Measurements from ENCODE around the gene RBM10. TPM values are rescaled to one million over a fixed set of nuclear protein-coding genes. Genes with fewer than 3 reads are reported as not detected.
"Not testable (repeated sequence)": the region's sequence is repeated elsewhere in the genome, so short reads cannot be mapped to it uniquely, and the experiment has no call there.

RBM10 gene, protein sequence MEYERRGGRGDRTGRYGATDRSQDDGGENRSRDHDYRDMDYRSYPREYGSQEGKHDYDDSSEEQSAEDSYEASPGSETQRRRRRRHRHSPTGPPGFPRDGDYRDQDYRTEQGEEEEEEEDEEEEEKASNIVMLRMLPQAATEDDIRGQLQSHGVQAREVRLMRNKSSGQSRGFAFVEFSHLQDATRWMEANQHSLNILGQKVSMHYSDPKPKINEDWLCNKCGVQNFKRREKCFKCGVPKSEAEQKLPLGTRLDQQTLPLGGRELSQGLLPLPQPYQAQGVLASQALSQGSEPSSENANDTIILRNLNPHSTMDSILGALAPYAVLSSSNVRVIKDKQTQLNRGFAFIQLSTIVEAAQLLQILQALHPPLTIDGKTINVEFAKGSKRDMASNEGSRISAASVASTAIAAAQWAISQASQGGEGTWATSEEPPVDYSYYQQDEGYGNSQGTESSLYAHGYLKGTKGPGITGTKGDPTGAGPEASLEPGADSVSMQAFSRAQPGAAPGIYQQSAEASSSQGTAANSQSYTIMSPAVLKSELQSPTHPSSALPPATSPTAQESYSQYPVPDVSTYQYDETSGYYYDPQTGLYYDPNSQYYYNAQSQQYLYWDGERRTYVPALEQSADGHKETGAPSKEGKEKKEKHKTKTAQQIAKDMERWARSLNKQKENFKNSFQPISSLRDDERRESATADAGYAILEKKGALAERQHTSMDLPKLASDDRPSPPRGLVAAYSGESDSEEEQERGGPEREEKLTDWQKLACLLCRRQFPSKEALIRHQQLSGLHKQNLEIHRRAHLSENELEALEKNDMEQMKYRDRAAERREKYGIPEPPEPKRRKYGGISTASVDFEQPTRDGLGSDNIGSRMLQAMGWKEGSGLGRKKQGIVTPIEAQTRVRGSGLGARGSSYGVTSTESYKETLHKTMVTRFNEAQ
- 10 to 100 TPM; 59.6 to 62.2 TPM for total RNA-seq

DNA sequence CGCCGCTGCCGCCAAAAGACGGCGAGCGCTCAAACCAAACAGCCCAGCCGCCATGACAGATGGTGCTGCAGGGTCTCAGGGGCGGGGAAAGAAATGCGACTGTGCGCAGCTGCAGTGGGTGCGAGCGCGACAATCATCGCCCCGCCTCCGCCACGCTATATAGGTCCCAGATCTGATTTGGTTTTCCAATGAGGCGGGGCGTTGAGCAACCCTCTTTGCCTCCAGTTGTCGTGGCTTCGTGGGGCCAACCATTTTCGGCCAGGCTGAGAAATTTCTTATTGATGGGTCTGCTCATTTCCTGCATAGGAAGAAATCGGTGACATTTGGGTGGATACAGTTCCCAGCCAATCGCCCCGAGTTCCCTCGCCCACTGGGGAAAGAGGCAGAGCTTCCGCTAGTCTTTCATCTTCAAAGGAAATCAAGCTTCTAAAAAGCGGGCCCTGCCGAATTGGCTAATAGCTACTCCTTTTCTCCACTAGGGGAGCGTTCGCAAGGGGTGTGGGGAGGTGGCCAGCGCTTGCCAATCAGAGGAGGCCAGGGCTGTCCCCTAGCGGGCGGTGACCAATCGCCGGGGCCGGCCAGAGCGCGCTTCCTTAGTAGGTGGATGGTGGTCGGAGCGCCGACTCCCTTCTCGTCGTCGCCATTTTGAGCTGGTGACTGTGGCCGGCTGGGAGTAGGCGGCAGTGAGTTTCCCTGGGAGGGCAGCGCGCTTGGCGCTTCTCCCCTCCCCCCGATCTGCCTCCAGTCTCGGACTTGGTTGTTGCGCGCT lies at the start of gene RBM10, which contains the start of gene NDUFB11:
TSS of gene RBM10 (plus strand) at position 596 of the 769 bp plus-strand sequence. CDS start 2,261 bp downstream, outside the sequence.
TSS of gene NDUFB11 (minus strand) at position 77 of the 769 bp plus-strand sequence. CDS start at position 54, 23 bp downstream.
- peak within 1 kb of the TSS; percentile 97 for H3K4me3 Mint-ChIP-seq
- peaks cover 5% of the 10 kb centered on the region for H3K36me3 Mint-ChIP-seq
- DNase-seq (ENCODE audit: low spot score) (peak; percentile 95), ATAC-seq (peak; percentile 97 to 98)
- H3K27me3 Mint-ChIP-seq: peaks cover 0 to 4% of the 10 kb centered on the region in 2 donors
- H3K27ac Mint-ChIP-seq: peak within 1 kb of the TSS; percentile 99 to 100
- peaks cover 30 to 33% of the 10 kb centered on the region in 2 donors for H3K4me1 Mint-ChIP-seq (ENCODE audit: low read depth in 2 of 2)
- H3K9me3 Mint-ChIP-seq: no peaks in the 10 kb centered on the region

DNA sequence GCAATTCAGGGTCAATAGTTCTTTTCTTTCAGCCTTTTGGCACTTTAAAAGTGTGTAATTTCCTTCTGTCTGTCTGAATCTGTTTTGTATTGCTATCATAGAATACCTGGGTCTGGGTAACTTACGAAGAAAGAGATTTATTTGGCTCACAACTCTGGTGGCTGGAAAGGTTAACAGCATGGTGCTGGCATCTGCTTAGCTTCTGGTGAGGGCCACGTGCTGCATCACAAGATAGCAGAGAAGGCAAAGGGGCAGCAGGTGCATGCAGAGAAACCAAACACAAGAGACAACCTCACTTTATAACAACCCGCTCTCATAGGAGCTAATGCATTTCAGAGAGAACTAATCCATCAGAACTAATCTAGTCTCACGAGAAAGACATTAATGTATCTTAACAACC lies 48.0 kb upstream of the RBM10 start:
- no peak for DNase-seq (ENCODE audit: low spot score)
- H3K36me3 Mint-ChIP-seq: no peaks in the 10 kb centered on the region
- no peak overlapping the region for H3K4me3 Mint-ChIP-seq
- peaks cover 0 to 7% of the 10 kb centered on the region in 2 donors for H3K27me3 Mint-ChIP-seq
- ATAC-seq: no peak
- no peaks in the 10 kb centered on the region for H3K4me1 Mint-ChIP-seq (ENCODE audit: low read depth in 2 of 2)
- no peak overlapping the region for H3K27ac Mint-ChIP-seq
- no peaks in the 10 kb centered on the region for H3K9me3 Mint-ChIP-seq

DNA sequence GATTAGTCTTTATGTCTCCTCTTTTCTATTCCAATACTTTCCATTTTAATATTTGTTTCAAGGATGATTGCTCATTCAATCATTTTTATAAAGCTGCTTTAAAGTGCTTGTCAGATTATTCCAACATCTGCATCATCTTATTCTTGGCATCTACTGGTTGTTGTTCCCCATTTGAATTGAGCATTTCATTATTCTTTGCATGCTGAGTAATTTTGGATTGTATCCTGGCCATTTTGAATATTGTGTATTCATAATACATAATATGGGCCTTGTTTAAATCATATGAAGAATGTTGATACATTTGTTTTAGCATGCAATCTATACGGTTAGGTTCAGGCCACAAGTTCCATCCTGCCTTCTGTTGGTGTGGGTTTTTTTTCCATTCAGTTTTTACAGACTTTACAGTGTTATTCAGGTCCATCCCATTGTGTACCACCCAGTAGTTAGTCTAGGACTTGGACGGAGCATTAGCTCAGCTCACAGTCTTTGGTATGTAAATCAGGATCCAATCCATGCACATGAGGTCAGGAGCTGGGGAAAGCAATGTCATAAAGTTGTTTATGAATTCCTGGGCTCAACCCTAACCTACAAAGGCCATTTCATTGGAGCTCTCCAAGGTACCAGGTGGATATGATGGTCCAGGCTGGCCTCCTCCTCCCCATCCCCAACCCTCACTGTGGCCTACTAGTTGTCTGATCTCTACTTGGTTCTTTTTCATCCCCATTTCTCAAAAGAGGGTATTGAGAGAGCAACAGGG lies 46.5 kb upstream of the RBM10 start:
- Mint-ChIP-seq H3K4me1 (ENCODE audit: low read depth in 2 of 2) (no peaks in the 10 kb centered on the region), H3K27ac (no peak overlapping the region), H3K9me3 (no peaks in the 10 kb centered on the region), H3K4me3 (no peak overlapping the region), H3K36me3 (no peaks in the 10 kb centered on the region), H3K27me3 (peaks cover 0 to 7% of the 10 kb centered on the region in 2 donors)
- DNase-seq (ENCODE audit: low spot score) (no peak), ATAC-seq (no peak)

DNA sequence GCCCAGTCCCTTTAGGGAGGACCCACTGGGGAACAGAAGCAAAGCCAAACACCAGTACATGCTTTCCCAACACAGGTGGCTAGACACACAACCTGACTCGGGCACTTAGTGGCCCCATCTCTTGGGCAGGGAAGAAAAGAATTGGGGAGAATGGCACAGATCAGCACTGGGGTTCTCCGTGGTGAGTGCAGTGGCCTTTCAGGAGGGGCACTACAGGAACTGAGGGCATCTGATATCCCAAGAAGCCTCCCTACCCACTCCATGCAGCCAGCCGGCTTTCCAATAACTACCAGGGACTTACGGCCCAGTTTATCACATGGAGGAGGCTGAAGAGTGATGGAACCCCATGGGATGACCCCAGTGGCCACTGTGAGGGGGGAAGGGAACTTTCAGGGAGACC lies 43.8 kb upstream of the RBM10 start:
- DNase-seq (ENCODE audit: low spot score) (no peak), ATAC-seq (no peak)
- Mint-ChIP-seq H3K36me3 (no peaks in the 10 kb centered on the region), H3K9me3 (no peaks in the 10 kb centered on the region), H3K4me1 (ENCODE audit: low read depth in 2 of 2) (no peaks in the 10 kb centered on the region), H3K4me3 (no peak overlapping the region), H3K27me3 (peaks cover 0 to 7% of the 10 kb centered on the region in 2 donors), H3K27ac (no peak overlapping the region)

DNA sequence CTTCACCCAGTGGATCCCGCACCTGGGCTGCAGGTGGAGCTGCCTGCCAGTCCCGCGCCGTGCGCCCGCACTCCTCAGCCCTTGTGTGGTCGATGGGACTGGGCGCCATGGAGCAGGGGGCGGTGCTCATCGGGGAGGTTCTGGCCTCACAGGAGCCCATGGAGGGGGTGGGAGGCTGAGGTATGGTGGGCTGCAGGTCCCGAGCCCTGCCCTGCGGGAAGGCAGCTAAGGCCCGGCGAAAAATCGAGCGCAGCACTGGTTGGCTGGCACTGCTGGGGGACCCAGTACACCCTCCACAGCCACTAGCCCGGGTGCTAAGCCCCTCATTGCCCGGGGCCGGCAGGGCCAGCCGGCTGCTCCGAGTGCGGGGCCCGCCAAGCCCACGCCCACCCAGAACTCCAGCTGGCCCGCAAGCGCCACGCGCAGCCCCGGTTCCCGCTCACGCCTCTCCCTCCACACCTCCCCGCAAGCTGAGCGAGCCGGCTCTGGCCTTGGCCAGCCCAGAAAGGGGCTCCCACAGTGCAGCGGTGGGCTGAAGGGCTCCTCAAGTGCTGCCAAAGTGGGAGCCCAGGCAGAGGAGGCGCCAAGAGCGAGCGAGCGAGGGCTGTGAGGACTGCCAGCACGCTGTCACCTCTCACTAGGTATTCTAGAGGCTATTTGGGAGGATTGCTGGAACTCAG lies 33.9 kb upstream of the RBM10 start:
- not testable (repeated sequence) for H3K27ac Mint-ChIP-seq, H3K27me3 Mint-ChIP-seq

DNA sequence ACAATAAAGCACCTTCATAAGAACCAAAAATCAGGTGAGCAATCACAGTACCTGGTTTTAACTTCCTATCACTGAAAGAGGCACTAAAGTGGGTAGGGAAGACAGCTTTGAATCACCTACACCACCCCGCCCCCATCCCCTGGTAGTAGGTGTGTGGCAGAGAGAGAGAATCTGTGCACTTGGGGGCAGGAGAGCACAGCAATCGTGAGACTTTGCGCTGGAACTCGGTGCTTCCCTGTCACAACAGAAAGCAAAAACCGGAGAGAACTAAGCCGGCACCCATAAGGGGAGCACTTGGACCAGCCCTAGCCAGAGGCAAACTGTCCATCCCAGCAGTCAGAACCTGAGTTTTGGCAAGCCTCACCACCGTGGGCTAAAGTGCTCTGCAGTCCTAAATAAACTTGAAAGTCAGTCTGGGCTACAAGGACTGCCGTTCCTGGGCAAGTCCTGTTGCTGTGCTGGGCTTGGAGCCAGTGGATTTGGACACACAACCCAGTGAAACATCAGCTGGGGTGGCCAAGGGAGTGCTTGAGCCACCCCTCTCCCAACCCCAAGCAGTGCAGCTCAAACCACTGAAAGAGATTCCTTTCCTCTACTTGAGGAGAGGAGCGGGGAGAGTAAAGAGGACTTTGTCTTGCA lies 32.6 kb upstream of the RBM10 start:
- H3K9me3 Mint-ChIP-seq: no peaks in the 10 kb centered on the region
- no peak for ATAC-seq
- no peak overlapping the region for H3K27ac Mint-ChIP-seq
- H3K4me1 Mint-ChIP-seq (ENCODE audit: low read depth in 2 of 2): no peaks in the 10 kb centered on the region
- peaks cover 0 to 3% of the 10 kb centered on the region in 2 donors for H3K27me3 Mint-ChIP-seq
- H3K36me3 Mint-ChIP-seq: no peaks in the 10 kb centered on the region
- no peak for DNase-seq (ENCODE audit: low spot score)
- no peak overlapping the region for H3K4me3 Mint-ChIP-seq

More for the DNA sequence above, 33.9 kb upstream of the RBM10 start:
- not testable (repeated sequence) for H3K4me3 Mint-ChIP-seq; ATAC-seq; H3K9me3 Mint-ChIP-seq; H3K36me3 Mint-ChIP-seq; DNase-seq (ENCODE audit: low spot score); H3K4me1 Mint-ChIP-seq (ENCODE audit: low read depth in 2 of 2)

DNA sequence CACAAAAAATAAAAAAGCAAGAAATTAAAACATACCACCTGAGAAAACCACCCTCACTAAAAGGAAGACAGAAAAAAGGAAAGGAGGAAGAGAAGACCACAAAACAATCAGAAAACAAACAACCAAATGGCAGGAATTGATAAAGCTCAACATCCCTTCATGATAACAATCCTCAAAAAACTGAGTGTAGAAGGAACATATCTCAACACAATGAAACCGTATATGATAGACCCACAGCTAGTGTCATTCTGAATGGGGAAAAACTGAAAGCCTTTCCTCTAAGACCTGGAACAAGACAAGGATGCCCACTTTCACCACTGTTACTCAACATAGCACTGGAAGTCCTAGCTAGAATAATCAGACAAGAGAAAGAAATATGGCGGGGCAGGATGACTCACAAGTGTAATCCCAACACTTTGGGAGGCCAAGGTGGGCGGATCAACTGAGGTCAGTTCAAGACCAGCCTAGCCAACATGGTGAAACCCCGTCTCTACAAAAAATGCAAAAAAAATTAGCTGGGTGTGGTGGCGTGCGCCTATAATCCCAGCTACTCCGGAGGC lies 28.4 kb upstream of the RBM10 start:
- not testable (repeated sequence) for DNase-seq (ENCODE audit: low spot score); H3K36me3 Mint-ChIP-seq; H3K9me3 Mint-ChIP-seq; H3K27ac Mint-ChIP-seq; H3K4me3 Mint-ChIP-seq; ATAC-seq; H3K27me3 Mint-ChIP-seq; H3K4me1 Mint-ChIP-seq (ENCODE audit: low read depth in 2 of 2)

DNA sequence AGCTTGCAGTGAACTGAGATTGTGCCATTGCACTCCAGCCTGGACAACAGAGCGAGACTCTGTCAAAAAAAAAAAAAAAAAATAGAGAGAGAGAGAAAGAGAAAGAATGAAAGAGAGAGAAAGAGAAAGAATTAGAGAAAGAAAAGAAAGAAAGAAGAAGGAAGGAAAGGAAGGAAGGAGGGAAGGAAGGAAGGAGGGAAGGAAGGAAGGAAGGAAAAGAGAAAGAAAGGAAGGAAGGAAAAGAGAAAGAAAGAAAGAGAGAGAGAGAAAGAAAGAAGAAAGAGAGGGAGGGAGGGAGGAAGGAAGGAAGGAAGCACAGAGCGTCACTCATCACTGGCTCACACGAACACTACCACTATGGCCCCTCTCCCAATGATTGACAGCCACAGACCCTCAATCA lies 20.6 kb upstream of the RBM10 start:
- not testable (repeated sequence) for H3K27ac Mint-ChIP-seq; H3K27me3 Mint-ChIP-seq; H3K4me3 Mint-ChIP-seq; H3K36me3 Mint-ChIP-seq; ATAC-seq; H3K4me1 Mint-ChIP-seq (ENCODE audit: low read depth in 2 of 2); H3K9me3 Mint-ChIP-seq; DNase-seq (ENCODE audit: low spot score)

DNA sequence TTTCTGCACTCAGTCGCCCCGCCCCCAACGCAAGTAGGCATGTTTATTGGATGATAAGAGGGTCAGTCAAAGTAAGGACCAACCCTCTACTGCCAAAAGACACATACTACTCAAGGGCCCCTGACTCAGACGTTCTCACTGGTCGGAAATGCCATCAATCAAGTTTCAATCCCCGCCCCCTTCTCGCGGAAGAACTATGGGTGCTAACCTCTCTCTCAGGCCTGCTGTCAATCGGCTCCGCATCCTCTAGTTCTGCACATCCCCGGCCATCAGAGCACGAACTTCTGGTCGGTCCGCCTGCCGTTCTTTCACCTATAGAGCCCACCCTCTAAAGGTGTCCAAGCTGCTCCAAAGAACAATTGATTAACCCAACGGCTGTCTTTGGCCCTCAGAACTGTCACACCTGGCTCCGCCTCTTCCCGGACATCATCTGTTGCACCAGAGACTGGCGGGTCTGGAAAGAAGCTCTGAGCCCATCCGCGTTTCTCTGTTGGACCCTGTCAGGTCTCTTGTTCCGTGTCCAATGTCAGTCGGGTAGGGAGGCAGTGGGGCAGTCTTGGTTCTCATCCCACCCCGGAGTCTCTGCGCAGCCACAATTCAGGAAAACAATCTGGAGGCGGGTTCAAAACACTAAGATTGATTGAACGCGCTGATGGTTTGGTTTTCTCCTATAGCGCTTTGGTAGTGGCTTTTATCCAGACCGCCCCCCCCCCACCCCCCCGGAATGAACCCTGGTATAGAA lies 15.7 kb upstream of the RBM10 start:
- H3K4me1 Mint-ChIP-seq (ENCODE audit: low read depth in 2 of 2): no peaks in the 10 kb centered on the region
- H3K36me3 Mint-ChIP-seq: no peaks in the 10 kb centered on the region
- DNase-seq (ENCODE audit: low spot score) (peak; percentile 90), ATAC-seq (peak; percentile 99 to 100)
- H3K4me3 Mint-ChIP-seq: peak overlapping the region; percentile 96
- peak overlapping the region; percentile 87 to 91 for H3K27ac Mint-ChIP-seq
- H3K9me3 Mint-ChIP-seq: no peaks in the 10 kb centered on the region
- peaks cover 0 to 2% of the 10 kb centered on the region in 2 donors for H3K27me3 Mint-ChIP-seq

DNA sequence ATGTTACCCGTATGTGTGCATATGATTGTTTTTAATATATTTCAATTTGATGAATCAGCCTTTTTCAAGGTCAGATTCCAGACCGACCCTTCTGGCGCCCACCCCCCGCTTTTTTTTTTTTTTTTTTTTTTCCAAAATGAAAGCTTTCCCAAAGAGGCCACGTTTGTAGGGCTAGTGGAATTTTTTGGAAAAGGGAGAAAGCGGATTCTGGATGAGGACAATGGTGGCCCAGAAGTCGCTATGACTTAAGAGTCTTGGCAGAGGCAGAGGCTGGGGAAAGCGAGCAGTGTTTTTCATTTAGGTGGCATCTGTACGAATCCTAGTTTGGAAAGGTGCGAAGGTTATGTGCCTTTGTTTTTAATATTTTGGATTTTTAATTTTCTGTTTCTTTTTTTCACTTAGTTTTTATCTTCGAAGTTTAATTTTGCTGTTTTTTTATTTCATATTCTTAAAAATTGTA lies 15.1 kb upstream of the RBM10 start:
- ATAC-seq (no peak), DNase-seq (ENCODE audit: low spot score) (no peak)
- no peaks in the 10 kb centered on the region for H3K9me3 Mint-ChIP-seq
- peaks cover 0 to 2% of the 10 kb centered on the region in 2 donors for H3K27me3 Mint-ChIP-seq
- no peaks in the 10 kb centered on the region for H3K36me3 Mint-ChIP-seq
- H3K4me1 Mint-ChIP-seq (ENCODE audit: low read depth in 2 of 2): no peaks in the 10 kb centered on the region
- peak overlapping the region; percentile 87 to 91 for H3K27ac Mint-ChIP-seq
- H3K4me3 Mint-ChIP-seq: peak overlapping the region; percentile 96

DNA sequence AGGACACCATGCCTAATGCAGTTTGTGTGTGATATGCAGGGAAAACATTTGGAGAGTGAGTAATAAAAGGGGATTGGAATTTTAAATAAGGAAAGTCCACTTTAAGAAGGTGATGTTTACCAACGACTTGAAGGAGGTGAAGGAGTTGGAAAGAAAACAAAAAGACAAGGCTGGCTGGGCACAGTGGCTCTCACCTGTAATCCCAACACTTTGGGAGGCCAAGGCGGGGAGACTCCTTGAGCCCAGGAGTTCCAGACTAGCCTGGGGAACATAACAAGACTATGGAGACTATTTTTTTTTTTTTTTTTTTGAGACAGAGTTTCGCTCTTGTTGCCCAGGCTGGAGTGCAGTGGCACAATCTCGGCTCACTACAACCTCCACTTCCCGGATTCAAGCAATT lies 11.5 kb upstream of the RBM10 start:
- Mint-ChIP-seq H3K27me3 (peaks cover 0 to 2% of the 10 kb centered on the region in 2 donors), H3K4me3 (no peak overlapping the region), H3K27ac (no peak overlapping the region), H3K4me1 (ENCODE audit: low read depth in 2 of 2) (no peaks in the 10 kb centered on the region), H3K9me3 (no peaks in the 10 kb centered on the region), H3K36me3 (no peaks in the 10 kb centered on the region)
- DNase-seq (ENCODE audit: low spot score) (no peak), ATAC-seq (no peak)
